Ishikawa (cell line): ENCODE measurements around the gene UQCC3.

ENCODE experiments used
- CEBPB ChIP-seq: IDR thresholded peaks from 2 replicates; pipeline ENCODE4 v1.6.1; 2012
- CREB1 ChIP-seq: IDR thresholded peaks from 2 replicates; pipeline ENCODE4 v1.6.1; 2012; ENCODE audit warnings: low read depth
- EGR1 ChIP-seq: IDR thresholded peaks from 2 replicates; pipeline ENCODE4 v1.6.1; 2012
- EP300 ChIP-seq: IDR thresholded peaks from 2 replicates; pipeline ENCODE4 v1.6.1; 2012; ENCODE audit warnings: borderline replicate concordance
- FOXM1 ChIP-seq: IDR thresholded peaks from 2 replicates; pipeline ENCODE4 v1.6.1; 2012; ENCODE audit warnings: low read depth, borderline replicate concordance
- NFIC ChIP-seq: IDR thresholded peaks from 2 replicates; pipeline ENCODE4 v1.6.1; 2012
- RAD21 ChIP-seq: IDR thresholded peaks from 2 replicates; pipeline ENCODE4 v1.6.1; 2012; ENCODE audit warnings: low read depth
- TAF1 ChIP-seq: IDR thresholded peaks from 2 replicates; pipeline ENCODE4 v1.6.1; 2012; ENCODE audit warnings: low read depth, mild to moderate bottlenecking
- TCF12 ChIP-seq: IDR thresholded peaks from 2 replicates; pipeline ENCODE4 v1.6.1; 2012; ENCODE audit warnings: low read depth
- TEAD4 ChIP-seq: IDR thresholded peaks from 2 replicates; pipeline ENCODE4 v1.6.1; 2012
- YY1 ChIP-seq: IDR thresholded peaks from 2 replicates; pipeline ENCODE4 v1.6.1; 2012; ENCODE audit warnings: low read depth
- ZBTB7A ChIP-seq: IDR thresholded peaks from 2 replicates; pipeline ENCODE4 v1.6.1; 2012; ENCODE audit warnings: low read depth
- TF ChIP-seq, protein P1 (sequence below): IDR thresholded peaks from 2 replicates; pipeline ENCODE4 v1.6.1; 2012; ENCODE audit warnings: low read depth, mild to moderate bottlenecking
- TF ChIP-seq, protein P2 (sequence below): IDR thresholded peaks from 2 replicates; pipeline ENCODE4 v1.6.1; 2012
- TF ChIP-seq, protein P3 (sequence below): IDR thresholded peaks from 2 replicates; pipeline ENCODE4 v1.6.1; 2012

Gene UQCC3

DNA sequence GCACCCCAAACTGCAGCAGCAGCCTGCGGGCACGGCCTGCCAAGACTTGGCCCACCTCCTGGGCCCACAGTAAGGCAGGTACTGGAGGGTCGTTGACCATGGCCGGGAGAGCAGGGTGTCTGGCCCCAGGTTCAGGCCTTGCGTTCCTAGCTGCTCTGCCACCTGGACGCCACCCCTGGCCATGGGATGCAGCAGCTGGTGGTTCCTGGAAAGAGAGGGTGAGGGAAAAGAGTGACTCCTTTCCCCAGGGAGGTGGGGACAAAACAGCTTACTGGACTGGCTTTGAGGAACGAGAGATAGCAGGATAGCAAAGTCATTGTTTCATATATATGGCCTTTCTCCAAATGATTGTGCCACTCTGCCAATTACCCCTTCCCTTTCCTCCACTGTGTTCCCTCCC is 33.9 kb downstream of the UQCC3 start:
- no peak for TF ChIP-seq FOXM1
- no peak for TF ChIP-seq NFIC
- no peak for TF ChIP-seq RAD21
- TF ChIP-seq, protein P1, sequence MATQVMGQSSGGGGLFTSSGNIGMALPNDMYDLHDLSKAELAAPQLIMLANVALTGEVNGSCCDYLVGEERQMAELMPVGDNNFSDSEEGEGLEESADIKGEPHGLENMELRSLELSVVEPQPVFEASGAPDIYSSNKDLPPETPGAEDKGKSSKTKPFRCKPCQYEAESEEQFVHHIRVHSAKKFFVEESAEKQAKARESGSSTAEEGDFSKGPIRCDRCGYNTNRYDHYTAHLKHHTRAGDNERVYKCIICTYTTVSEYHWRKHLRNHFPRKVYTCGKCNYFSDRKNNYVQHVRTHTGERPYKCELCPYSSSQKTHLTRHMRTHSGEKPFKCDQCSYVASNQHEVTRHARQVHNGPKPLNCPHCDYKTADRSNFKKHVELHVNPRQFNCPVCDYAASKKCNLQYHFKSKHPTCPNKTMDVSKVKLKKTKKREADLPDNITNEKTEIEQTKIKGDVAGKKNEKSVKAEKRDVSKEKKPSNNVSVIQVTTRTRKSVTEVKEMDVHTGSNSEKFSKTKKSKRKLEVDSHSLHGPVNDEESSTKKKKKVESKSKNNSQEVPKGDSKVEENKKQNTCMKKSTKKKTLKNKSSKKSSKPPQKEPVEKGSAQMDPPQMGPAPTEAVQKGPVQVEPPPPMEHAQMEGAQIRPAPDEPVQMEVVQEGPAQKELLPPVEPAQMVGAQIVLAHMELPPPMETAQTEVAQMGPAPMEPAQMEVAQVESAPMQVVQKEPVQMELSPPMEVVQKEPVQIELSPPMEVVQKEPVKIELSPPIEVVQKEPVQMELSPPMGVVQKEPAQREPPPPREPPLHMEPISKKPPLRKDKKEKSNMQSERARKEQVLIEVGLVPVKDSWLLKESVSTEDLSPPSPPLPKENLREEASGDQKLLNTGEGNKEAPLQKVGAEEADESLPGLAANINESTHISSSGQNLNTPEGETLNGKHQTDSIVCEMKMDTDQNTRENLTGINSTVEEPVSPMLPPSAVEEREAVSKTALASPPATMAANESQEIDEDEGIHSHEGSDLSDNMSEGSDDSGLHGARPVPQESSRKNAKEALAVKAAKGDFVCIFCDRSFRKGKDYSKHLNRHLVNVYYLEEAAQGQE: no peak
- TF ChIP-seq, protein P2, sequence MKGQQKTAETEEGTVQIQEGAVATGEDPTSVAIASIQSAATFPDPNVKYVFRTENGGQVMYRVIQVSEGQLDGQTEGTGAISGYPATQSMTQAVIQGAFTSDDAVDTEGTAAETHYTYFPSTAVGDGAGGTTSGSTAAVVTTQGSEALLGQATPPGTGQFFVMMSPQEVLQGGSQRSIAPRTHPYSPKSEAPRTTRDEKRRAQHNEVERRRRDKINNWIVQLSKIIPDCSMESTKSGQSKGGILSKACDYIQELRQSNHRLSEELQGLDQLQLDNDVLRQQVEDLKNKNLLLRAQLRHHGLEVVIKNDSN: no peak
- no peak for TF ChIP-seq CEBPB
- TF ChIP-seq, protein P3, sequence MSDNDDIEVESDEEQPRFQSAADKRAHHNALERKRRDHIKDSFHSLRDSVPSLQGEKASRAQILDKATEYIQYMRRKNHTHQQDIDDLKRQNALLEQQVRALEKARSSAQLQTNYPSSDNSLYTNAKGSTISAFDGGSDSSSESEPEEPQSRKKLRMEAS: no peak
- no peak for TF ChIP-seq TEAD4
- TF ChIP-seq TCF12: no peak
- no peak for TF ChIP-seq TAF1
- TF ChIP-seq CREB1: no peak
- TF ChIP-seq EGR1: no peak
- no peak for TF ChIP-seq ZBTB7A
- no peak for TF ChIP-seq YY1

DNA sequence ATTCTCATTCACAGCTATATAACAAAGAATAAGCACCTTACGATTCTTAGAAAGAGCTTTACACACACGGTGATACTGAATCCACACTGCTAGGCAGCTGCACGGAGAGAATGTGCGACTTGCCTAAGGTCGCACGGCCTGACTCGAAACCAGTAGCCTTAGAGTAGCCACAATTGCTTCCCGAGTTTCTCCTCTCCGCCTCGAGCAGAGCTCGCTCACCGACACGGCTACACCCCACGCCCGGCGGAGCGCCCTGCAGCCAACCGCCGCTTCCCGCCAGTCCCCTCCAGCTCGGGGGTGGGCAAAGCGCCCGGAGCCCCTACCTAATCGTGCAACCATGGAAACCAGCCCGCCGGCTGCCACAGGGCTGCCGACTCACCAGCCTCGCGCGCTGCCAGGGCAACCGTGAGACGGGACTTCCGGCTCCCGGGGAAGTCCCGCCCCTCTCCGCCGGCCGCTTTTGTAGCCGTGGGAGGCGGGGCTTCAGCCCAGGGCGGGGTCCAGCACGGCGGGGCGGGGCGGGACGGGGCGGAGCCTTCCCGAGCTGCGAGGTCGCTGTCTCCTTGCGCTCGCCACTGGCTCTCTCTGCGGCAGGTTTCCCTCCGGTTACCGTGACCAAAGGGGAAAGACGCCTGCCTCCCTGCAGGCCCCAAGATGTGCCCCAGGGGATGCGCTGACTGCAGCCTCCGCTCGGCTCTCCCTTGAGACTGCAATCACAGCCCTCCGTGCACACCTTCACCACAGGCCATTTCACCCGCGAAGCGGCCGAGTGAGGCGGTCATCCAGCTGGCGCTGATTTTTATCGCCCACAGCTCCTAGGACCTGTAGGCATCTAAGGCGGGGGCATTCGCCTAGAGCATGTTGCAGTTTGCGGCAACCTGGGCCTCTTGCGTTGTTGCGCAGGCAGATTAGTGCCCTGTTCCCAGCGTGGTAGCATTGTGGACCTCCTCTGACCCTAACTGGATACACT is 34.7 kb downstream of the UQCC3 start:
- TF ChIP-seq CEBPB (no peak), NFIC (peak; percentile 34; the same call in 1 of the 2 replicates)
- TF ChIP-seq, protein P3: peak; percentile 52

DNA sequence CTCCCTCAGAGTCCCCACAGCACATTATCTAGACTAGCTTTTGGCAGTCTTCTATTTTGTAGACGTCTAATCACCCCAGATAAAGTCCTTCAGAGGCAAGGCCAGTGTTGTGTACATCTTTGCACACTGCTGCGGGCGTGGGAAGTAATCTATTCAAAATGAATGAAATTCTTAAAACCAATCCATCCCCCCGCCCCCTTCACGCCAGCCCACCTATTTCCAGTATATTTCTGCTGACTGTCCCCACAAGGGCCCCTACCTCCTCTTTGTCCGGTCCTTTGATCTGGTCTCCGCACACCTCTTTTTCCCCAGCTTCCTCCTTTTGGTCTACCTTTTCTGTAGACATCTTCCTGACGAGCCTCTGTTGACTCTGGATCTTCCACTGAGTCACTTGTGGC is 35.4 kb downstream of the UQCC3 start:
- TF ChIP-seq, protein P1: no peak
- TF ChIP-seq TEAD4 (no peak), NFIC (no peak), CEBPB (no peak), FOXM1 (no peak), CREB1 (no peak)

DNA sequence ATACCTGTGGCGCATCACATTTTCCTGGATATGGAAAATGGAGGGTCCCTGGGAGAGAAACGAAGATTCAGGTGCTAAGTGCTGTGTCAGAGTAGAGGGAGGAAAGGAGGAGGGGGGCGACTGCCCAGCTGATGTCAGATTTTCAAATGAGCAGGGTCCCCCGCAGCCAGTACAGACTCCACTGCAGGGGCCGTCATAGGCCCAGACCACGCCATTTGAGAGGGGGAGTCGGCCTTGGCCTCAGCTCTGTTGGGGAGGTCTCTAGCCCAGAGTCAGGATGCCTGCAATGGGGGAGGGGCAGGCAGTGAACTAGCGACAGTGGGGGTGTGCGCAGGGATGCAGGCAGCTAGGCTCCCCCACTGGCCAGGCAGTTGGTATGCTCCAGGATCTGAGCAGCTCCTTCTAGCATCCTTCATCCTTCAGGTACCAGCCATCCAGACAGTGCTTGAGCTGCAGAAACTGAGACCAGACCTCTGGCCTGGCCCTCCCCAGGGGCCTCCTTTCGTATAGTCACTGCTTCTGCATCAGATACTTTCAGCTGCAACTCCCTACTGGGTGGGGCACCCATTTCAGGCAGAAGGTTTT is 35.9 kb downstream of the UQCC3 start, which contains the start of the genes BSCL2 and GNG3:
Gene BSCL2 (minus strand): TSS at position 148 of the 585 bp plus-strand sequence. CDS start 229 bp downstream, outside the sequence.
Gene GNG3 (plus strand): TSS at position 400 of the 585 bp plus-strand sequence. CDS start 620 bp downstream, outside the sequence.
- TF ChIP-seq FOXM1 (no peak), ZBTB7A (no peak), RAD21 (no peak), CEBPB (no peak), NFIC (no peak), CREB1 (no peak), EGR1 (no peak), YY1 (no peak), TAF1 (no peak), TCF12 (no peak), EP300 (no peak), TEAD4 (no peak)
- TF ChIP-seq, protein P2: no peak
- TF ChIP-seq, protein P3: no peak
- TF ChIP-seq, protein P1: no peak
